Measurements from ENCODE around the gene XYLT1.

The XYLT1 gene

DNA sequence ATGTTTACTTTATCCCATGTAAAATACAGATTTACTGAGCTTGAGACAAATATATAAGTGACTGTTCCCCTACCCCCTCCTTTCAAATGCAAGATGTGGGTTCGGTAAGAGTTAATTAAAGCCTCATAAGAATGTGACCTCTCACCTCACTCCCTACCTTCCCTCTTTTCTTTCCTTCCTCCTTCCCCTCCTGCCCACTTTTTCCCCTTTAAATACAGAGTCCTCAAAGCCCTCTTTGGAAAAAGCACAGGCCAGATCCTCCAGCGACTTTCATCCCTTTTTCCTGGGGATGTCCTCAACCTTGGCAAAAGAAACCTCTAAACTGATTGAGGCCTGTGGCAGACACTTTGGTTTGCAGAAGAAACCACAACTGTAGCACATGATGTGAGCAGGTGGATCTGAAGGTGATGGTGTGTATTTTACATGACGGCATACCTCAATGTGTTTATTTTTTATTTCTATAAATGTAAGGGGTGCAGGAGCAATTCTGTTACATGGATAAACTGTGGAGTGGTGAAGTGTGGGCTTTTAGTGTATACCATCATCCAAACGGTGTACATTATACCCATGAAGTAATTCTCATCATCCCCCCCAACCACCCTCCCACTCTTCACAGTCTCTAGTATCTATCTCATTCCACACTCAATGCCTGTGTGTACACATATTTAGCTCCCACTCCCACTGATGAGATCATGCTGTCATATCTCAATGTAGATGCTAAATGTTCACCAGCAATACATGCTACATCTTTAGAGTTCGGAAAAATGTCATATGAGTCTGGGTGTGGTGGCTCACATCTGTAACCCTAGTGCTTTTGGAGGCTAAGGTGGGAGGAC lies 77.7 kb downstream of the XYLT1 start:
- FAIRE-seq, result no peak

DNA sequence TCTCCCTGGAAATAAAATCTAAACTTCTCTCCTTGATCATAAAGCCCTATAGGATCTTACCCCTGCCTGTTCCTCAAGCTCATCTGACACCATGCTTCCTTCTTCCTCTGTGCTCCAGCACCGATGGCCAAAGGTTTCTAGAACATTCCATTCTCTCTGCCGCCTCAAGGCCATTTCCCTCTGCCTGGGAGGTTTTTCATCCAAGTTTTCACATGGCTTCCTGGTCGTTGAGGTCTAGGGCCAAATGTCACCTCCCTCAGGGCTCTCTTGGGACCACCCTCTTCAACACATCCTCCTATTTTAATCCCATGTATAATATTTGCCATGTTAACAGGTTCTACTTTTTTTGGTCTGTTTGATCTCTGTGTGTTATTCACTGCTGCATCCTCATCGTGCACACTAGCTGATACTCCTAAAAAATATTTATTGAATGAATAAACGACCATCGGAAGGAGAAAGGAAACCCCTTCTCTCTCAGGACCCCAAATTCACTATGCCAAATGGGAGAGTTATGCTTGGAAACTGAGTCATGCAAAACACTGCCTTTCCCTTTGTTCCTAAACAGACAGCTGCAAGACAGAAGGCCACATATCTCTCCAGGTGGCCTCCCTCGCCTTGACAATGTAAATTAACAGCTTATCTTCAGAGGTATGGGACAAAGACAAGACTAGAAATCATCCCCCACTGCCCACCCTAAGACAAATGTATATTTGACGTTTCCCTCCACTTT lies 78.5 kb downstream of the XYLT1 start:
- no peak for FAIRE-seq

DNA sequence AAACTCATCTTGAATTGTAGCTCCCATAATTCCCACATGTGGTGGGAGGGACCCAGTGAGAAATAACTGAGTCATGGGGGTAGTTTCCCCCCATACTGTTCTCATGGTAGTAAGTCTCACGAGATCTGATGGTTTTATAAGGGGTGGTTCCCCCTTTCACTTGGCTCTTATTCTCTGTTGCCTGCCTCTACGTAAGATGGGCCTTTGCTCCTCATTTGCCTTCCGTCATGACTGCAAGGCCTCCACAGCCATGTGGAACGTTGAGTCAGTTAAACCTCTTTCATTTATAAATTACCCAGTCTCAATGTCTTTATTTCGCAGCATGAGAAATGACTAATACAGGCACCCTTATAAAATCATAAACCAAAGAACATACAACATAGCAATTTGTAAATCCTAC lies 79.0 kb downstream of the XYLT1 start:
- FAIRE-seq, result no peak

DNA sequence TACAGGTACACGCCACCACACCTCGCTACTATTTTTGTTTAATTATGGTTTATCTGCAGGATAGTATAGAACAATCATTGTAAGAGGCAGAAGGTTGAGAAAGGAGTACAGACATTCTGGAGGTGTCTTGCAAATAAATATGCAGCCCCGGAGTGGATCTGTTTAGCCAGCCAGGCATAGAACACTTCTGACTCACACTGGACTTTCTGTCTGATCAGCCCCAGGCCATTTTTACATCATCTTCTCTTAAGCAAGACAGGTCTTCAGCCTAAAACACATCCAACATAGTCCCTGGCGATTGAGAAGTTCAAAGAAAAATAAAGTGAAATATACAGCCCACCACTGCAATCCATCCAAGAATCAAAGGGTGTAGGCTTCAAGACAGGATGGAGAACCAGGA lies 81.4 kb downstream of the XYLT1 start:
- no peak for FAIRE-seq

DNA sequence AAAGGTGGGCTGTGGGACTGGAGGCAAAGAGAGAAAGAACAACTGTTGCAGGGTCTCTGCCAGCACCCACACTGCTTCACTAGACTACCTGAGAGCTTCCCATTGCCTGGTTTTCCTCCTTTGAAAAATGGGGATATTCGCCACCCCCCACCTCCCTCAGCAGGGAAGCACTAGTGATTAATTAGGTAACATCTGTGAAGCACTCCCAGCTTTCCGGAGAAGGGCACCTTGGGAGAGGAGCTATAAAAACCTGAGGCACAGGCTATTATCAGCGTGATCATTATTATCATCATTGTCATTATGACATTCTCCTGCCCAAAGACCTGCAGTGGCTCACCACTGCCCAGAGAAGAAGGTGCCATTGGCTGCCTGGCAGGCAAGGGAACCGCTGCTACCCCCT lies 83.5 kb downstream of the XYLT1 start:
- FAIRE-seq, result no peak

DNA sequence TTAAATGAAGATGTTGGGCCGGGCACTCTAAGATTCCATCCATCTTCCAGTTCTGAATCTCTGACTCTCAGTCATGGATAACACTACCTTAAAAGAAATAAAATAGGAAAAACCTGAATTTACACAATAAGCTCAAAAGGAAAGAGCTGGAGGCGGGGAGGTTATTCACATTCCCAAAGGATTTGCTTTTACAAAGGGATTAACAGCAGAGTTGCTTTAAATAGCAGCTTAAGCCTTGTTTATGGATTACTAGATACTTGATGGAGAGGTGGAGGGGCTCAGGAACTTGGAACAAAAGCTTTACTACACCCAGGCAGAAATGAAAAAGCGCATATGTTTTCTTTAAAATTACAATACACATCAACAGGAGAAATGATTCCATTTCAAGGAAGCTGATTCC lies 84.5 kb downstream of the XYLT1 start:
- no peak for FAIRE-seq

DNA sequence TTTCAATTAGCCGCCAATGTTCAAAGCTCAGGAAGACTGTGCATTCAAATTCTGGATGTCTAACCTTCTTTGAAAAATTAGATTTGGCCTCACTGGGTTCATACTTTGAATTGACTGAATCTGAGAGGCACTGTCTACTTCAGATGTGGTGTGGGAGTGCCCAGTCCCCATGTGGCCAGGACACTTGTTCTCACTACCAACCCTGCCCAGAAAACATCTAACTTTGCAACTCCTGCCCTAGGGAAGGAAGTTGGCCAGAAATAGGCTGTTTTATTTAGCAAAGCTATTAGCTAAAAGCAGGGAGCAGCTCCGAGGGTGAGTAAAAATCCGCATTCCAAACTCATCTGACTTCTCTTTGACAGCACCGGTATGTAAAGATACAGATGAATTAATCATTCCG lies 86.3 kb downstream of the XYLT1 start:
- no peak for FAIRE-seq

DNA sequence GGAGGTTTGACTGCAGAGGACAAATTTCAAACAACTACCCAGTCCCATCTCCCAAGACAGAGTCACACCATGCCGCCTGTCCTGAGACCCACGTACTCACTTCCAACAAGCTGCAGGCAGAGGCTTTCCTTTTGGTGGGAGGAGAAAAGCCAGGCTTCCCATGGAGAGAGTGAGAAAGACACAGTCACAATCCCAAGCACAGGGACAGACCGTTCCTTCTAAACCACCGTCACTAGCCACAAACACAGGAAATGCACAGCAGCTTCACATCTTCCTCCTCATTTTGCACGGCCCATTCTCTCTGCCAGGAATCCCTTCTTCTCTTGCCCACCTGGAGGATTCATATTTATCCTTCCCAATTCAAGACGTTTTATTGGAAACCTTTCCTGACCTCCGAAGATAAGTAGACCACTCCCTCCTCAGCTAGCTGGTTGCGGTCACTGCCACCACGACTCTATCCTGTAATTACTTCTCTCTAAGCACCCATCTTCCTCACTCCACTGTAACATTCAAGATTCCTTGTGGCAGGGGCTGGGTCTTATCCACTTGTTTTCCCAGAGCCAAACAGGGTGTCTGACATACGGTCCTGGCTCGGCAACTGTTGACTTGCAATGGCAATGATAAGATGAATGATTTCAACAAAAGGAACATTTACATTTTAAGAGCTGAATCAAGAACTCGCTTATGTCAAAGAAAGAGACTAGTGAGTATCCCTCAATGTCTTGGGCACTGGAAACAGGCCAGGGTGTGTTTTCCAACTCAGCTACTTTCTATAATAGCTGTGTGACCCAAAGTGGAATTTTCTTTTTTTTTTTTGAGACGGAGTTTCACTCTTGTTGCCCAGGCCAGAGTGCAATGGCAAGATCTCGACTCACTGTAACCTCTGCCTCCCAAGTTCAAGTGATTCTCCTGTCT lies 87.6 kb downstream of the XYLT1 start:
- no peak for FAIRE-seq

DNA sequence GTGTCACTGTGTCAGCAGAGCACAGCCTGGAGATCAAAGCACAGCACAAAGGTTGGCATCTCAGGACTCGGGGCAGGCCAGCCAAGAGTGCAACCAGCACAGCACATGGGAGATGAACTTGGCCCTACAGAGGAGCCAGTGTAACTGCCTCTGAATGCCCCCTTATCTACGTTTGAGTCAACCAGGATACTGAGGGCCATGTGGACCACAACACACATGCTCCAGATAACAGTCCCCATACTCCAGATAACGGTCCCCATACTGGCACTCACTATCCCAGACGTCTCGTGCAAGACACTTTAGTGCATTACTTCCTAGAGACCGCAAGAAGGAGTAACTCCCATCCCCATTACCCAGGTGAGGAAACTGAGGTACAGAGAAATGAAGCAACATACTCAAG lies 88.2 kb downstream of the XYLT1 start:
- no peak for FAIRE-seq

DNA sequence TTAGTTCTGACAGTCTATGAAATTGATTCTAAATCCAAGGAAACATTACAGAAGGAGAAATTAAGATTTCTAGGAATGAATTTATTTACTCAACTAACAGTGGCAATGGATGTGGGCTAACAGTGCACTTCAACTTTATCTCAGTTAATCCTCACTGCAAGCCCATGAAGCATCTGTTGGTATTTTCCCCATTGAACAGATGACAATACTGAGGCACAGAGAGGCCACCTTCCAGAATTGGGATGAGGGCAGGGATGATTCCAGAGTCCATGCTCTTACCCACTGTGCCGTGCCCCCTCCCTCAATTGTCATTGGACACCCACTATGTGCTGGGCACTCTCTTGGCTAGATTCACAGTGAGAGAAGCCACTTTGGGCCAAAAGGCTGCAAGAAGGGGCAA lies 89.0 kb downstream of the XYLT1 start:
- no peak for FAIRE-seq

DNA sequence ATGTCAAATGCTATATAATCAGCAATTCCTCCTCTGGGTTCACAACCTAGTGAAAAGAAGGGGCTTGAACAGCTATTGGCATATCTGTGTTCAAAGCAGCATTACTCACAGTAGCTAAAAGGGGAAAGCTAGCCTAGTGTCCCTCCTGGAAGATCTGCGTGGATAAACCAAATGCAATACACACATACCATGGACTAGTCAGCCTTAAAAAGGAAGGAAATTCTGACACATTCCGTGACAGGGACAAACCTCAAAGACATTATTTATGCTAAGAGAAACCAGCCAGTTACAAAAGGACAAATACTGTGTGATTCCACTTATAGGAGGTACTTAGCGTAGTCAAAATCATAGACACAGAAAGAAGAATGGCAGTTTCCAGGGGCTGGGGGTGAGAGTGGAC lies 90.1 kb downstream of the XYLT1 start:
- no peak for FAIRE-seq

DNA sequence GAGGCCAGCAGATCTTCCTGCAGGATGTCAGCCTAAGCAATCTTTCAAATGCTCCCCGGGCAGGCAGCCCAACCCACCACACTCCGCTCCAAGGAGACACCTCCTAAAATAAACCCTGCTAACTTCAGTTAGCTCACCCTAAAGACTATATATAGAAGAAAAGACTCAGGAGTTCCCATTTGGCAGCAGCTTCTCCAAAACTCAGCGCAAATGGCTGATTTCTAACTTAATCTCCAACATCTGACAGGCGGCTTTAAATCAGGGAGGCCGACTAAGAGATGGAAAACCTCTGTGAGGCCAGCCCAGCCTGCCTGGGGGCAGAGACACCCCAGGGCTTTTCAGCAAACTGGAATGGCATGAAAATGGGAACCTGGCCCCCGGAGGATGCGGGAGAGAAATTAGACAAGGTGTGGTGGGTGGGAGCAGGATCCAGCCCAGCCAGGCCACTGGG lies 91.6 kb downstream of the XYLT1 start:
- no peak for FAIRE-seq

DNA sequence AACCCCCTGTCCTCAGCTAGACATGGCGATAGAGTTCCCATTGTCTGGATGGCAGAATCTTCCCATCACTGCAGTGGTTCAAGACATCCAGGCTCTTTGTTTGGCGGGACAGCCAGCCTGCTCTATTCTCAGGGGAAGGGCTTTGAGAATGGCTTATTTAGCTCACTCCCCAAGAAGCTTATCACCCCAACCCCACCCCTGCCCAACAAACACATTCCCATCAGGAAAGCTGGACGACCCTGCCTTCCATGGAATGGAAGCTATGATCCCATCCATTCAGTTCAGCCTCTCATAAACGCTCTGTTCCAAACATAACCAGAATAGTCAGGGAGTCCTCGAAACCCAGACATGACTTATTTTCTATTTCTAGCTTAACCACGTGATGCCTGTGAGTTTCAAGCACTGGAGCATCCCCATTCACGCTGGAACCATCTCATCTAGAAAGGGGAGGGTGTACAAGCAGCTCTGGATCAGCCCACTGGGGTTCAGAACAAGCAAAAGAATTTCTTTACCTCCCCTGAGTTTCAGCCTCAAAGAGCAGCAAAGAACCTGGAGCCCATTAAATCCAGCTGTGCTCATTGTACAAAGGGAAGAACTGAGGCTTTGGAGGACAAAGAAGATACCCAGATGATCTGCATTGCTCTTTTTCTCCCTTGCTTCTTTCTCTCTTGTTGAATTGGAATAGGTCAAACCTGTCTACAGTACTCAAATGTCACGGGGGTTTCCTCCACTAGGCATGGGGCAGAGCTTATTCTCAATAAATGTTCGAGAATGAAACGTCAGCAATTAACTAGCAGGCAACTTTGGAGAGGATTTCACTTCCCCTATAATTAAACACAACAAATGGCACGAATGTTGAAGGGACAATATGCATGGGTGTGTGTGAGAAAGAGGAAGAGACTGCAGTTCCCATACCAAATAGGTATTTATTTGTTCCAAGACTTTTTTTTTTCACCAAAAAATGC lies 93.1 kb downstream of the XYLT1 start:
- FAIRE-seq, result no peak

DNA sequence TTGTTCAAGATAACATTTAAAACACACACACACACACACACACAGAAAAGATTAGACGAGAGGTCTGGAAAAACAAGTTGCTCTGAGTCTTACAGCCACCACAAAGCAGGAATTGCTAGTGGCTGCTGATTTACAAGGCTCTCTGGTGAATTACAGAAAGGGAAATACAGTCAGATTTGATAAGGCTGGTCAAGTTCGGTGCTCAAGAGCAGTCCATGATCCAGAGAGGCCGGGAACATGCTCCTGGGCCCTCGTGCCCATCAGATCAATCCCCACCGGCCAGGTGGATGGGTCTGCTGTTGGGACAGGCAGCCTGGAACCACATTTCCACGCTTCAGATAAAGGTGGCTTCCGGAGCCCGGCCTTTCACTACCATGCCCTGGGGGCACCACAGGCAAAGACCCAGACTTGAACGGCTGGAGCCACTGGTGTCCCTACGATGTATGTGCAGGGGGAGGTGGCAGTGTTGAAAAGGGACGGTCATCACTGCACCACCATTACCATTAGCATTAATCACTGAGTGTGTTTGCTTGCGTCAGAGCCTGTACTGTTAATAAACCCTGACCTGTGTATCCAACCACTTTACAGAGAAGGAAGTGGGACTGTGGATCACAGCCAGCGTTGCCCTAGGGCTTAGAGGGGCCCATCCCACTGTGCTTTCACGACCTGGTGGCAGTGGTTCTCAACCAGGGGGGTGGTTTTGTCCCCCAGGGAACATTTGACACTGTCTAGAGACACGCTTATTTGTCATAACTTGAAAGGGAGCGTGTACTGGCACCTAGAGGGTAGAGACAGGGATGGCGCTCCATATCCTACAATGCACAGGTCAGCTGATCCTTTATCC lies 95.1 kb downstream of the XYLT1 start:
- FAIRE-seq, result no peak

DNA sequence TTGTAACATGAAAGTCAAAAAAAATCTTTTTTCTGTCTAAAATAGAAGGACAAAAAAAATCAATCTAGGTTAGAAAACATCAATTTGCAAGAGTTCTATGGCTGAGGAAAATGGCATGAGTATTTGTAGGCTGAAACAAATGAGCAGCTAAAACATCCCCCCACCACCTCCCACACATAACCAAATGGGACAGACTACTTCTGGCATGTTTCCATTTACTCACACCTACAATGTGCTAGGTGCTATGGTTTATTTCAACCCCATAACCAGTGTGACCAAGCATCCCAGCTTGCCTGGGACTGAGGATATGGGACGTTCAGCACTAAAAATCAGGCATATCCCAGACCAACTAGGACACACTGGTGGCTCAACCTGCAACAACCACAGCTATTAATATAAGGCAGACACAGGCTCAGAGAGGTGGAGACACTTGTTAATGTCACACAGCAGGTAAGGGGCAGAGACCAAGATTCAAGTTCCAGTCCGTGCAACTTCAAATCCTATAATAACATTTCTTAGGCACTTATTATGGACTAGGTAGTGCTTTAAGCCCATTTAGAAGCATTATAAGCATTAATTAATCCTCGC lies 96.0 kb downstream of the XYLT1 start:
- FAIRE-seq, result no peak

DNA sequence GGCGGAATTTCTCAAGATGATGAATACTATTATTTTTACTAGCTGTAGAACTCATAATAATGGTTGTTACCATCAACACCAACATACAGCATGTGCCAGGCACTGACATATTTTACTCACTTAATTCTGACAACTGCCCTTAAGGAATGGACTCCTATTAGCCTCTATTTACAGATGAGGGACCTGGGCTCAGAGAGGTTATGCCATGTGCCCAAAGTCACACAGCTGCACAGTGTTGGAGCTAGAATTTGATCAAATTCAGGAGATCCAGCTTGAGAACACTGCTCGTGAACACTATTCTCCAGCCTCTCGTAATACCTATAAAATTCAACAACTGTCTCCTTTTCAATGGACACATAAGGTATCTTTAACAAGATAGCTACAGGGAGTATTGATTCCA lies 97.2 kb downstream of the XYLT1 start:
- FAIRE-seq, result no peak

DNA sequence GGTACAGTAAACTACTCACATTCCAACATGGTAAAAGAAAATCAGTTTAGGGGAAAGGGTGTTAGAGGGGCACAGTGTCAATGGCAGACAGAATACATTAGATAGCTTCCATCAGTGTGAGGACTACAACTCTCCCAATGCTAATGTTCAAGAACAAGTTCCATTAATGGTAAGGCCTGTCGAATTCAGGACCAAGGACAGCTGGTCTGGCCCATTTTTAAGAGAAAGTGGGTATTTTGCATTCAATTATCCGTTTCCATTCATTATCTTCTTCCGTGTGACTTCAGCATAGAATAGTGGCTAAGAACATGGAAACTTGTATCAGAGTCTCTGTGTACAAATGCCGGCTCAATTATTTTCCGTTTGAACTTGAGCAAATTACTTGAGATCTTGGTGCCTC lies 98.4 kb downstream of the XYLT1 start:
- FAIRE-seq, result no peak

DNA sequence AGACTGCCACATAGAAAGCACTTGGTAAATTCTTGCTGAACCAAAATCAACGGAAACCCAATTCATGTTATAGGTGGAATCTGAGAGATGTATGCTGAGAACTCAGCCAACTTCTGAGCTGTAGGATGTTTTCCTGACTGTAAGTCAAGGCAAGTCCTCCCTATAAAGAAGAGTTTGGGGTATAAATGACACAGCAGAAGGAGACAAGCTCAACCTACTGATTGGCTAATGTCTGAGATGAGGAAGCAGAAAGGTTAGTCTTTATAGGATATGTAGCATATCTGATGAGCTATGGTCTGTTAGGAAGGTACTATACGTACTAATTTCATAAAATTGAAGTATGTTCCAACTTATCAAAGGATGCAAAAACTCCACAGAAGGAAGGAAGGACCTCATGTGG lies 99.5 kb downstream of the XYLT1 start:
- FAIRE-seq, result no peak

DNA sequence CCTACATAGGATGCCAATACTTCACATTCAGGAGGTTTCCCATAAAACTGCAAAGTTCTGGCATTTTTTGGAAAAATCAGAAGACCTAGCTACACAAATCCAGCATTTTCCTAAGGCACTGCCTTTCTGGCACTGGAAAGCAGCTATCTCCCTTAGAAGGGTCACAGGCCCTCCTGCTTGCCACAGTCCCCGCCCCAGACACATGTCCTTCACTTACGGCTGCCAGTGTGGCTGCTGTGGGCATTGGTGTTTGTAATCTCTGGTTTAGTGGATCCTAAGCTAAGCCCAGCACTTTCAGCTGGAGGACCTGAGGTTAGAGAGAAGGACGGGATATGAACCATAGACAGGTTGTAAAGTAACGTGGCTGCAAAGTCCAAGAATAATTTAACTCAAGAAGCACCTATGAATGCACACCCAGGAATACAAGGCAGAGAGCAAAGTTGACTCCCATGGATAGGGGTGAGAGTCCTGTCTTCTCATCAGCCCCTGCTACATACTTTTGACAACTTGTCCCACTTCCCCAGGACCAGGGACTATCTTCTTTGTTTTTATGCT lies 100.0 kb downstream of the XYLT1 start:
- FAIRE-seq, result no peak

DNA sequence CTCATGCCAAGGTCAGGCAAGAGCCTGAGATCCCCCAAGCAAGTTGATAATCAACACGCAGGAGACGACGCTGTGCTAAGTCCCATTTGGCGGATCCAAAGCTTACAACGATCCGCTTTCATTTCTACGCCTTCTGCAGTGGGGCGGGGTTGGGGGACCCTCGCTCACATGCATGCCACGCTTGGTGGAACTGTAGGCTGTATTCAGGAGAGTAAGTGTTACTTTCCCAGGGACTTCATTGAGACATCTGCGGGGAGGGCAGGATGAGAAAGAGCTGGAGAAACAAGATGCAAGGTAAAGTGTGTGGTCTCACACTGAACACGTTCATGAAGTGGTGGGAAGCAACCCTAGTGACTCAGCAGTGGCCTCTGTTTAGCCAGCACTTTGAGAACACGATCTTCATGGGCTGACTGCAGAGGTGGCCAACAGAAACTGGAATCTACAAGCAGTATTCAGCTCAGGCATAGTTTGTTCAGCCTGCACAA lies 100.5 kb downstream of the XYLT1 start:
- FAIRE-seq, result no peak
